HFFc6 (cell line): ENCODE measurements around the gene ZNF787. TPM values are rescaled to one million over a fixed set of nuclear protein-coding genes. Genes with fewer than 3 reads are reported as not detected.

Experiments used
- DNase-seq: peaks from one replicate; pipeline ENCODE4 v3.0.0-alpha.2; 2018
- H3K27ac Mint-ChIP-seq: 2 replicates; pipeline ENCODE4 v1.8.0; 2020; ENCODE audit warnings: mild to moderate bottlenecking, mixed read lengths
- H3K27me3 Mint-ChIP-seq: 2 replicates; pipeline ENCODE4 v1.8.0; 2021; ENCODE audit warnings: mild to moderate bottlenecking, moderate library complexity, mixed read lengths; ENCODE audit not compliant: insufficient read depth
- H3K36me3 Mint-ChIP-seq: 2 replicates; pipeline ENCODE4 v1.8.0; 2021; ENCODE audit warnings: low read depth, mixed read lengths
- H3K4me1 Mint-ChIP-seq: 2 replicates; pipeline ENCODE4 v1.8.0; 2020; ENCODE audit warnings: low read depth, mixed read lengths
- H3K4me3 Mint-ChIP-seq: 2 replicates; pipeline ENCODE4 v1.8.0; 2020; ENCODE audit warnings: mild to moderate bottlenecking, moderate library complexity, mixed read lengths
- H3K9me3 Mint-ChIP-seq: 2 replicates; pipeline ENCODE4 v1.8.0; 2020; ENCODE audit warnings: mild to moderate bottlenecking, mixed read lengths
- CTCF ChIP-seq: fragments of 200-600 bp; sonication (generic); IDR thresholded peaks from 2 replicates; pipeline ENCODE4 v1.5.0; 2021; ENCODE audit warnings: antibody characterized with exemption, mild to moderate bottlenecking
- total RNA-seq, 6 experiments: library from RNA; stranded (reverse); fragmentation: NEBNext Ultra II Directional; extraction: Animal tissue kit (Norgen Biotek cat#: 25700); gene quantifications; 2 replicates in 1 of 6; 3 replicates in 5 of 6; pipeline ENCODE4 v1.2.3, GENCODE V29; 2021

Gene ZNF787
- total RNA-seq, 6 experiments from 2014 or later, result 28.5 to 31.5 (median 29.5) TPM

GRCh38 chr19:56138069-56138468 lies 17.0 kb upstream of the ZNF787 start:
- DNase-seq, result no peak
- H3K9me3 Mint-ChIP-seq, result no peaks in the 10 kb centered on the region
- no peak overlapping the region for H3K27ac Mint-ChIP-seq
- no peaks in the 10 kb centered on the region for H3K36me3 Mint-ChIP-seq
- H3K27me3 Mint-ChIP-seq, result peaks cover 2% of the 10 kb centered on the region; the same call in 1 of the 2 replicates
- H3K4me1 Mint-ChIP-seq, result peaks cover 27% of the 10 kb centered on the region
- no peak overlapping the region for H3K4me3 Mint-ChIP-seq
- no peak for TF ChIP-seq CTCF

- H3K4me1 Mint-ChIP-seq, result peaks cover 28% of the 10 kb centered on the region
- peaks cover 2% of the 10 kb centered on the region; the same call in 1 of the 2 replicates for H3K27me3 Mint-ChIP-seq
- no peaks in the 10 kb centered on the region for H3K9me3 Mint-ChIP-seq
- no peak for DNase-seq
- H3K36me3 Mint-ChIP-seq, result no peaks in the 10 kb centered on the region
- no peak for TF ChIP-seq CTCF
- H3K4me3 Mint-ChIP-seq, result no peak overlapping the region
- H3K27ac Mint-ChIP-seq, result no peak overlapping the region
Observed at GRCh38 chr19:56137405-56137804, 16.3 kb upstream of the ZNF787 start.

GRCh38 chr19:56136362-56136761 lies 15.3 kb upstream of the ZNF787 start:
- peaks cover 2% of the 10 kb centered on the region; the same call in 1 of the 2 replicates for H3K27me3 Mint-ChIP-seq
- H3K9me3 Mint-ChIP-seq, result no peaks in the 10 kb centered on the region
- no peak overlapping the region for H3K27ac Mint-ChIP-seq
- TF ChIP-seq CTCF, result no peak
- no peaks in the 10 kb centered on the region for H3K36me3 Mint-ChIP-seq
- peaks cover 25% of the 10 kb centered on the region for H3K4me1 Mint-ChIP-seq
- no peak for DNase-seq
- no peak overlapping the region for H3K4me3 Mint-ChIP-seq

GRCh38 chr19:56134654-56134921 lies 13.5 kb upstream of the ZNF787 start:
- no peak overlapping the region for H3K4me3 Mint-ChIP-seq
- no peaks in the 10 kb centered on the region for H3K36me3 Mint-ChIP-seq
- H3K27me3 Mint-ChIP-seq, result peaks cover 2% of the 10 kb centered on the region; the same call in 1 of the 2 replicates
- DNase-seq, result no peak
- peak overlapping the region; percentile 6; the same call in 1 of the 2 replicates for H3K27ac Mint-ChIP-seq
- peaks cover 16% of the 10 kb centered on the region for H3K4me1 Mint-ChIP-seq
- H3K9me3 Mint-ChIP-seq, result no peaks in the 10 kb centered on the region
- no peak for TF ChIP-seq CTCF

- Mint-ChIP-seq H3K27me3 (peaks cover 2% of the 10 kb centered on the region; the same call in 1 of the 2 replicates), H3K4me3 (no peak overlapping the region), H3K9me3 (no peaks in the 10 kb centered on the region), H3K36me3 (no peaks in the 10 kb centered on the region), H3K4me1 (peaks cover 14% of the 10 kb centered on the region), H3K27ac (peak overlapping the region; percentile 6; the same call in 1 of the 2 replicates)
- TF ChIP-seq CTCF, result no peak
- DNase-seq, result peak; percentile 40
Observed at GRCh38 chr19:56133858-56134653, 13.0 kb upstream of the ZNF787 start.
